Measurements from ENCODE around the gene NOP53. TPM values are rescaled to one million over a fixed set of nuclear protein-coding genes. Genes with fewer than 3 reads are reported as not detected.

Gene NOP53
- total RNA-seq, 1 experiment from 2014 or later, result 289 TPM

DNA sequence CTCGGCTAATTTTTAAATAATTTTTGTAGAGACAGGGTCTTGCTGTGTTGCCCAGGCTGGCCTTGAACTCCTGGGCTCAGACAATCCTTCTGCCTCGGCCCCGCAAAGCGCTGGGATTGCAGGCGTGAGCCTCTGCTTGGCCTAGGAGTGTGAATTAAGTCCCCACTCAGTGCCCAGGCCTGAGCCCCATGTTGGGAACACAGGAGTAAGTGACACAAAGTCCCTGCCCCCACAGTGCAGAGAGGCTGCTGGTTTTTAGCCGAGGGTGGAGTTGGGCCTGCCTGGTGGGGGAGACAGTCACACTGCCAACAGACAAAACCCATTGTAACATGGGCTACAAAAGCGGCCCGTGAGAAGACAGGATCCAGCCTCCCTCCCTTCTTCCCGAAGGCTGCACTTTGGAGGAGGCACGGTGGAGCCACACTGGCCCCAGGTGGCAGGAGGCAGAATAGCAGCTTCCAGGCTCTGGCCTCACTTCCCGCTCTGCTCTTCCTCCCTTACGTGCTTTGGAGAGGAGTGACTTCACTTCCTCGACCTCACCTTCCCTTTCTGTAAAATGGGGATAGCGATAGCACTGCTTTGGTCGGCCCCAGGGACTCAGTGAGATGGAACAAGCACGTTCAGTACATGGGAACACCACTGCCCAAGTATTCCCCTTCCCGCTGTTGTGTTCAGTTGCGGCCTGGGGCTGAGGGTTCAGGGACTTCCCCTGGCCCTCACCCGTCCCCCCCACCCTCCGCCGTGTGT lies 47.3 kb upstream of the NOP53 start (continued):
- TF ChIP-seq FOXJ3 (CRISPR knock-in tag; IDR thresholded peaks at IDR 0.05; ENCODE audit: borderline replicate concordance) (no peak), ZNF121 (CRISPR knock-in tag; IDR thresholded peaks at IDR 0.05) (peak; percentile 99), NFE2L1 (CRISPR knock-in tag; IDR thresholded peaks at IDR 0.05) (no peak), NFYB (CRISPR knock-in tag; conservative IDR thresholded peaks at IDR 0.05; ENCODE audit: low read depth) (no peak), CREM (CRISPR knock-in tag; IDR thresholded peaks at IDR 0.05) (no peak), ZNF263 (CRISPR knock-in tag; IDR thresholded peaks at IDR 0.05; ENCODE audit: low read depth) (no peak), ZNF416 (CRISPR knock-in tag; IDR thresholded peaks at IDR 0.05) (no peak), CBFB (CRISPR knock-in tag; IDR thresholded peaks at IDR 0.05; ENCODE audit: low read depth) (no peak), NFATC4 (CRISPR knock-in tag; IDR thresholded peaks at IDR 0.05) (no peak), FOXP1 (CRISPR knock-in tag; IDR thresholded peaks at IDR 0.05; ENCODE audit: borderline replicate concordance) (peak; percentile 58; the same call in 1 of the 2 replicates), ZNF317 (CRISPR knock-in tag; IDR thresholded peaks at IDR 0.05; ENCODE audit: borderline replicate concordance, low read depth) (no peak), GRHL2 (CRISPR knock-in tag; IDR thresholded peaks at IDR 0.05; ENCODE audit: insufficient replicate concordance, severe bottlenecking) (no peak), ZNF138 (CRISPR knock-in tag; conservative IDR thresholded peaks at IDR 0.05) (no peak), KAT7 (CRISPR knock-in tag; IDR thresholded peaks at IDR 0.05; ENCODE audit: borderline replicate concordance) (no peak), JUN (CRISPR knock-in tag; IDR thresholded peaks at IDR 0.05) (no peak), STAT6 (CRISPR knock-in tag; conservative IDR thresholded peaks at IDR 0.05; ENCODE audit: low read depth) (no peak), RORB (CRISPR knock-in tag; IDR thresholded peaks at IDR 0.05) (no peak), JAZF1 (CRISPR knock-in tag; IDR thresholded peaks at IDR 0.05) (no peak), TEAD1 (CRISPR knock-in tag; IDR thresholded peaks at IDR 0.05) (peak; percentile 57; the same call in 1 of the 2 replicates), SMAD3 (CRISPR knock-in tag; IDR thresholded peaks at IDR 0.05; ENCODE audit: borderline replicate concordance) (peak; percentile 81), SP1 (CRISPR knock-in tag; conservative IDR thresholded peaks at IDR 0.05) (peak; percentile 65), MYBL2 (CRISPR knock-in tag; IDR thresholded peaks at IDR 0.05) (no peak), NR1H2 (CRISPR knock-in tag; IDR thresholded peaks at IDR 0.05) (no peak), OVOL2 (CRISPR knock-in tag; IDR thresholded peaks at IDR 0.05; ENCODE audit: borderline replicate concordance) (no peak), ZNF425 (CRISPR knock-in tag; conservative IDR thresholded peaks at IDR 0.05) (no peak), RELA (CRISPR knock-in tag; IDR thresholded peaks at IDR 0.05; ENCODE audit: borderline replicate concordance) (no peak), GTF2I (CRISPR knock-in tag; conservative IDR thresholded peaks at IDR 0.05) (peak; percentile 74; the same call in 1 of the 2 replicates), TEAD4 (CRISPR knock-in tag; IDR thresholded peaks at IDR 0.05) (no peak), E2F4 (CRISPR knock-in tag; IDR thresholded peaks at IDR 0.05; ENCODE audit: borderline replicate concordance, low read depth) (no peak), NR3C1 (CRISPR knock-in tag; conservative IDR thresholded peaks at IDR 0.05; ENCODE audit: low read depth) (no peak)
- TF ChIP-seq, protein P1, sequence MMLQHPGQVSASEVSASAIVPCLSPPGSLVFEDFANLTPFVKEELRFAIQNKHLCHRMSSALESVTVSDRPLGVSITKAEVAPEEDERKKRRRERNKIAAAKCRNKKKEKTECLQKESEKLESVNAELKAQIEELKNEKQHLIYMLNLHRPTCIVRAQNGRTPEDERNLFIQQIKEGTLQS (CRISPR knock-in tag; conservative IDR thresholded peaks at IDR 0.05), result no peak
- TF ChIP-seq, protein P2, sequence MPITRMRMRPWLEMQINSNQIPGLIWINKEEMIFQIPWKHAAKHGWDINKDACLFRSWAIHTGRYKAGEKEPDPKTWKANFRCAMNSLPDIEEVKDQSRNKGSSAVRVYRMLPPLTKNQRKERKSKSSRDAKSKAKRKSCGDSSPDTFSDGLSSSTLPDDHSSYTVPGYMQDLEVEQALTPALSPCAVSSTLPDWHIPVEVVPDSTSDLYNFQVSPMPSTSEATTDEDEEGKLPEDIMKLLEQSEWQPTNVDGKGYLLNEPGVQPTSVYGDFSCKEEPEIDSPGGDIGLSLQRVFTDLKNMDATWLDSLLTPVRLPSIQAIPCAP (CRISPR knock-in tag; IDR thresholded peaks at IDR 0.05), result no peak
- TF ChIP-seq, protein P3, sequence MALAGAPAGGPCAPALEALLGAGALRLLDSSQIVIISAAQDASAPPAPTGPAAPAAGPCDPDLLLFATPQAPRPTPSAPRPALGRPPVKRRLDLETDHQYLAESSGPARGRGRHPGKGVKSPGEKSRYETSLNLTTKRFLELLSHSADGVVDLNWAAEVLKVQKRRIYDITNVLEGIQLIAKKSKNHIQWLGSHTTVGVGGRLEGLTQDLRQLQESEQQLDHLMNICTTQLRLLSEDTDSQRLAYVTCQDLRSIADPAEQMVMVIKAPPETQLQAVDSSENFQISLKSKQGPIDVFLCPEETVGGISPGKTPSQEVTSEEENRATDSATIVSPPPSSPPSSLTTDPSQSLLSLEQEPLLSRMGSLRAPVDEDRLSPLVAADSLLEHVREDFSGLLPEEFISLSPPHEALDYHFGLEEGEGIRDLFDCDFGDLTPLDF (CRISPR knock-in tag; IDR thresholded peaks at IDR 0.05), result no peak

Data from WTC11 (cell line).